Sigmoid colon (tissue), 3 donors: ENCODE measurements around the gene GNG14.

ENCODE experiments used
- POLR2A ChIP-seq, 2 donors: fragments of 450-650 bp; IDR thresholded peaks; one replicate each; pipeline ENCODE4 v1.6.1; 2016; ENCODE audit warnings: antibody characterized with exemption in 2 of 2, mild to moderate bottlenecking in 2 of 2, moderate library complexity in 2 of 2
- TF ChIP-seq, protein P1 (sequence below), 4 experiments: fragments of 450-650 bp in 3 of 4; fragments of 200-600 bp in 1 of 4; IDR thresholded peaks; one replicate each; pipeline ENCODE4 v1.5.1; 2016 to 2019; ENCODE audit warnings: antibody characterized with exemption in 4 of 4, mild to moderate bottlenecking in 3 of 4, moderate library complexity in 2 of 4

DNA sequence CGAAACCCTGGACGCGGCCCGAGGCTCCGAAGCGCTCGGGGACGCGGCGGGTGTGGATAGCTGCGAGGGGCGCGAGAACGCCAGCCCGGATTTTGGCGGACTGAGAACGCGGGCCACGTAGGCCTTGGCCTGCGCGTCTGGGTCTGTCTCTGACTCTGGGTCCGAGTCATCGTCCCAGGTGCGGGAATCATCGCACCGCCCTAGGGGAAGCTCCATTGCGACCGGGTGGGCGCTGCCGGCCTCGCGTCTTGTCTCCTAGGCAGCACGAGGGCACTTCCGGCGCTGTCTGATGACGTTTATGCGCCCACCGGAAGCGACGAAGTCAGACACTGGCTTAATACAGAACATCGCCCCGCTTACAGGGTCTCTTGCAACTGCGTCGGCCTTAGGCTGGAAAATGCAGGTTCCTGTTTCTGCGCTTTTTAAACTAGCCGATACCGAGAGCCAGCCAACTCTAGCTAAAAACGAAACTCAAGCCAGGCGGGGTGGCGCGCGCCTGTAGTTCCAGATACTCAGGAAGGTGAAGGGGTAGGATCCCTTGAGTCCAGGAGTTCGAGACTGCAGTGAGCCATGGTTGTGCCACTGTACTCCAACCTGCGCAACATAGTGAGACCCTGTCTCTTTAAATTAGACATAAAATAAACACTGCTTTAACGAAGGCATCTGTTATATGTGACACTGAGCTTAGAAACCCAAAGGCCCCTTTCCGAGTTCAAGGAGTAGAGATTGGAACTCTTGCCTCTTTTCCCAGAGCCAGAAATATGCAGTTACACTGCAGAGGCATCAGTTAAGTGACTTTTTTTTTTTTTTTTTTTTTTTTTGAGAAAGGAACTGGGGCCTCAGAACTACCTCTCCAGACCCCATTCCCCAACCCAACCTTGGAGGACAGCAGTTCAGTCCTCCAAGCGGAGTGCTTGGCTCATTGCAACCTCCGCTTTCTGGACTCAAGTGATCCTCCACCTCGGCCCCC, 8.9 kb downstream of the GNG14 start, which contains the start of gene FBXW9:
- peak; percentile 44 to 58 for TF ChIP-seq POLR2A (IDR thresholded peaks at IDR 0.05)
- TF ChIP-seq, protein P1, sequence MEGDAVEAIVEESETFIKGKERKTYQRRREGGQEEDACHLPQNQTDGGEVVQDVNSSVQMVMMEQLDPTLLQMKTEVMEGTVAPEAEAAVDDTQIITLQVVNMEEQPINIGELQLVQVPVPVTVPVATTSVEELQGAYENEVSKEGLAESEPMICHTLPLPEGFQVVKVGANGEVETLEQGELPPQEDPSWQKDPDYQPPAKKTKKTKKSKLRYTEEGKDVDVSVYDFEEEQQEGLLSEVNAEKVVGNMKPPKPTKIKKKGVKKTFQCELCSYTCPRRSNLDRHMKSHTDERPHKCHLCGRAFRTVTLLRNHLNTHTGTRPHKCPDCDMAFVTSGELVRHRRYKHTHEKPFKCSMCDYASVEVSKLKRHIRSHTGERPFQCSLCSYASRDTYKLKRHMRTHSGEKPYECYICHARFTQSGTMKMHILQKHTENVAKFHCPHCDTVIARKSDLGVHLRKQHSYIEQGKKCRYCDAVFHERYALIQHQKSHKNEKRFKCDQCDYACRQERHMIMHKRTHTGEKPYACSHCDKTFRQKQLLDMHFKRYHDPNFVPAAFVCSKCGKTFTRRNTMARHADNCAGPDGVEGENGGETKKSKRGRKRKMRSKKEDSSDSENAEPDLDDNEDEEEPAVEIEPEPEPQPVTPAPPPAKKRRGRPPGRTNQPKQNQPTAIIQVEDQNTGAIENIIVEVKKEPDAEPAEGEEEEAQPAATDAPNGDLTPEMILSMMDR (IDR thresholded peaks at IDR 0.05) = no peak
